Measurements from ENCODE around the gene MARCO.

GRCh38 chr2:118911166-118911856, 30.7 kb upstream of the MARCO start:
- TF ChIP-seq EZH2 (IDR thresholded peaks at IDR 0.05; ENCODE audit: borderline replicate concordance, insufficient read depth, low read depth, low read length, poor library complexity, severe bottlenecking), result no peak
- no peak for TF ChIP-seq CTCF (IDR thresholded peaks at IDR 0.05)

All from B cell (primary cell).